ENCODE results near the gene GALNS.
A peak's percentile ranks its signal among the peaks of the same experiment; 100 is the strongest.

GALNS gene

GRCh38 chr16:88882358-88883030 is 25.7 kb upstream of the GALNS start:
- H3K4me3 Mint-ChIP-seq, result no peak overlapping the region
- no peak for DNase-seq (ENCODE audit: low spot score in 2 of 2)
- ATAC-seq, result no peak
- H3K27ac Mint-ChIP-seq, result peak overlapping the region; percentile 34
- H3K36me3 Mint-ChIP-seq, result peaks cover 7% of the 10 kb centered on the region
- H3K9me3 Mint-ChIP-seq, result no peaks in the 10 kb centered on the region
- no peaks in the 10 kb centered on the region for H3K4me1 Mint-ChIP-seq

GRCh38 chr16:88881675-88882357 is 25.1 kb upstream of the GALNS start:
- Mint-ChIP-seq H3K4me3 (no peak overlapping the region), H3K4me1 (no peaks in the 10 kb centered on the region), H3K9me3 (no peaks in the 10 kb centered on the region), H3K27ac (peak overlapping the region; percentile 34), H3K36me3 (peaks cover 7% of the 10 kb centered on the region)
- DNase-seq (ENCODE audit: low spot score in 2 of 2), result no peak
- no peak for ATAC-seq

GRCh38 chr16:88881007-88881615 is 24.4 kb upstream of the GALNS start:
- Mint-ChIP-seq H3K9me3 (no peaks in the 10 kb centered on the region), H3K27ac (no peak overlapping the region), H3K4me3 (no peak overlapping the region), H3K4me1 (no peaks in the 10 kb centered on the region), H3K36me3 (peaks cover 7% of the 10 kb centered on the region)
- DNase-seq (ENCODE audit: low spot score in 2 of 2), result no peak
- no peak for ATAC-seq

- DNase-seq (ENCODE audit: low spot score in 2 of 2) (no peak), ATAC-seq (no peak)
- H3K9me3 Mint-ChIP-seq, result no peaks in the 10 kb centered on the region
- peaks cover 7% of the 10 kb centered on the region for H3K36me3 Mint-ChIP-seq
- H3K4me1 Mint-ChIP-seq, result no peaks in the 10 kb centered on the region
- no peak overlapping the region for H3K4me3 Mint-ChIP-seq
- no peak overlapping the region for H3K27ac Mint-ChIP-seq
These were observed 23.7 kb upstream of the GALNS start for GRCh38 chr16:88880226-88881006.

- H3K27ac Mint-ChIP-seq, result no peak overlapping the region
- no peaks in the 10 kb centered on the region for H3K9me3 Mint-ChIP-seq
- H3K36me3 Mint-ChIP-seq, result peaks cover 7% of the 10 kb centered on the region
- H3K4me1 Mint-ChIP-seq, result no peaks in the 10 kb centered on the region
- no peak overlapping the region for H3K4me3 Mint-ChIP-seq
- DNase-seq (ENCODE audit: low spot score in 2 of 2) (no peak), ATAC-seq (no peak)
These were observed 23.0 kb upstream of the GALNS start for GRCh38 chr16:88879788-88880055.

- no peak for ATAC-seq
- H3K4me1 Mint-ChIP-seq, result no peaks in the 10 kb centered on the region
- peaks cover 7% of the 10 kb centered on the region for H3K36me3 Mint-ChIP-seq
These were observed 22.4 kb upstream of the GALNS start for GRCh38 chr16:88878967-88879787.

GRCh38 chr16:88878356-88878755 is 21.6 kb upstream of the GALNS start:
- peaks cover 7% of the 10 kb centered on the region for H3K36me3 Mint-ChIP-seq
- H3K4me1 Mint-ChIP-seq, result no peaks in the 10 kb centered on the region
- H3K27ac Mint-ChIP-seq, result no peak overlapping the region
- ATAC-seq (no peak), DNase-seq (ENCODE audit: low spot score in 2 of 2) (no peak)
- H3K9me3 Mint-ChIP-seq, result no peaks in the 10 kb centered on the region
- H3K4me3 Mint-ChIP-seq, result no peak overlapping the region

More at GRCh38 chr16:88878967-88879787, 22.4 kb upstream of the GALNS start:
- H3K4me3 Mint-ChIP-seq, result no peak overlapping the region
- H3K9me3 Mint-ChIP-seq, result no peaks in the 10 kb centered on the region
- H3K27ac Mint-ChIP-seq, result no peak overlapping the region
- DNase-seq (ENCODE audit: low spot score in 2 of 2), result no peak

- Mint-ChIP-seq H3K4me1 (no peaks in the 10 kb centered on the region), H3K27ac (no peak overlapping the region), H3K36me3 (peaks cover 7% of the 10 kb centered on the region), H3K9me3 (no peaks in the 10 kb centered on the region), H3K4me3 (no peak overlapping the region)
- ATAC-seq (no peak), DNase-seq (ENCODE audit: low spot score in 2 of 2) (no peak)
These were observed 21.0 kb upstream of the GALNS start for GRCh38 chr16:88877564-88878289.

GRCh38 chr16:88876942-88877526 is 20.3 kb upstream of the GALNS start:
- Mint-ChIP-seq H3K27ac (no peak overlapping the region), H3K4me1 (no peaks in the 10 kb centered on the region), H3K36me3 (peaks cover 1% of the 10 kb centered on the region), H3K4me3 (no peak overlapping the region), H3K9me3 (no peaks in the 10 kb centered on the region)
- DNase-seq (ENCODE audit: low spot score in 2 of 2), result no peak
- no peak for ATAC-seq

GRCh38 chr16:88875703-88876234 is 19.0 kb upstream of the GALNS start:
- H3K4me1 Mint-ChIP-seq, result no peaks in the 10 kb centered on the region
- DNase-seq (ENCODE audit: low spot score in 2 of 2), result no peak
- no peak overlapping the region for H3K27ac Mint-ChIP-seq
- H3K9me3 Mint-ChIP-seq, result no peaks in the 10 kb centered on the region
- H3K36me3 Mint-ChIP-seq, result no peaks in the 10 kb centered on the region
- no peak for ATAC-seq
- no peak overlapping the region for H3K4me3 Mint-ChIP-seq

GRCh38 chr16:88874938-88875599 is 18.3 kb upstream of the GALNS start:
- H3K36me3 Mint-ChIP-seq, result no peaks in the 10 kb centered on the region
- DNase-seq (ENCODE audit: low spot score in 2 of 2) (no peak), ATAC-seq (no peak)
- H3K27ac Mint-ChIP-seq, result no peak overlapping the region
- no peaks in the 10 kb centered on the region for H3K9me3 Mint-ChIP-seq
- no peak overlapping the region for H3K4me3 Mint-ChIP-seq
- no peaks in the 10 kb centered on the region for H3K4me1 Mint-ChIP-seq

GRCh38 chr16:88872650-88873331 is 16.0 kb upstream of the GALNS start:
- DNase-seq (ENCODE audit: low spot score in 2 of 2) (no peak), ATAC-seq (no peak)
- H3K36me3 Mint-ChIP-seq, result no peaks in the 10 kb centered on the region
- no peak overlapping the region for H3K27ac Mint-ChIP-seq
- no peaks in the 10 kb centered on the region for H3K4me1 Mint-ChIP-seq
- no peaks in the 10 kb centered on the region for H3K9me3 Mint-ChIP-seq
- no peak overlapping the region for H3K4me3 Mint-ChIP-seq

- DNase-seq (ENCODE audit: low spot score in 2 of 2) (no peak), ATAC-seq (no peak)
- no peaks in the 10 kb centered on the region for H3K9me3 Mint-ChIP-seq
- no peaks in the 10 kb centered on the region for H3K36me3 Mint-ChIP-seq
- H3K4me1 Mint-ChIP-seq, result no peaks in the 10 kb centered on the region
- H3K27ac Mint-ChIP-seq, result no peak overlapping the region
- no peak overlapping the region for H3K4me3 Mint-ChIP-seq
These were observed 15.1 kb upstream of the GALNS start for GRCh38 chr16:88871730-88872416.

All from stimulated activated effector memory CD8-positive, alpha-beta T cell treated with anti-CD3 and anti-CD28 coated beads, Interleukin-12 subunit alpha, Interleukin-12 subunit beta, amount 100 ng/mL, for 72 hours (primary cell).